B cell (primary cell): ENCODE results near the gene CCDC30.

Source experiments
- CTCF ChIP-seq: fragments of 200-600 bp; IDR thresholded peaks from one replicate; pipeline ENCODE4 v1.8.0; 2022; ENCODE audit warnings: antibody characterized with exemption, mild to moderate bottlenecking
- EZH2 ChIP-seq: IDR thresholded peaks from 2 replicates; pipeline ENCODE4 v1.6.1; 2012; ENCODE audit warnings: borderline replicate concordance, low read depth, mild to moderate bottlenecking, moderate library complexity, low read length; ENCODE audit not compliant: insufficient read depth, poor library complexity, severe bottlenecking

- TF ChIP-seq CTCF = no peak
- no peak for TF ChIP-seq EZH2
Observed at GRCh38 chr1:42420121-42420520, 43.0 kb upstream of the CCDC30 start.
